GM12878 (cell line): Measurements from ENCODE around the gene NUP54. TPM values are rescaled to one million over a fixed set of nuclear protein-coding genes. Genes with fewer than 3 reads are reported as not detected.

ENCODE experiments used
- ATAC-seq: fragments of 200-7000 bp; cut with Tn5 transposase; 3 replicates; pipeline ENCODE4 v1.9.1; 2020; ENCODE audit warnings: mild to moderate bottlenecking, moderate library complexity
- BruUV-seq: library from RNA; stranded (reverse); fragments of 400-500 nt; replicated peaks from 2 replicates; lab custom pipeline; 2021; lab: Mats Ljungman, UMichigan
- CTCF ChIA-PET: fragments of 300-600 bp; sonication (Branson Sonifier 250); formaldehyde crosslinking; extraction: SDS; loops from one replicate; lab custom pipeline; 2021; ENCODE audit warnings: inconsistent platforms; lab: Yijun Ruan, JAX
- POLR2A ChIA-PET: fragments of 350-600 bp; formaldehyde crosslinking; extraction: SDS; loops from one replicate; lab custom pipeline; 2021; ENCODE audit warnings: inconsistent platforms; lab: Charles Lee
- RAD21 ChIA-PET: fragments of 300-600 bp; sonication (Branson Sonifier 250); formaldehyde crosslinking; loops from one replicate; lab custom pipeline; 2023; ENCODE audit warnings: antibody characterized with exemption; ENCODE audit not compliant: unreplicated experiment; lab: Charles Lee
- SMC1A ChIA-PET: fragments of 300-600 bp; sonication (Branson Sonifier 250); formaldehyde crosslinking; loops from one replicate; lab custom pipeline; 2023; ENCODE audit not compliant: unreplicated experiment, uncharacterized antibody; lab: Charles Lee
- DNase-seq: peaks from one replicate; pipeline ENCODE4 v3.0.0-alpha.2; 2011; ENCODE audit warnings: low read depth, low spot score
- FAIRE-seq: peaks from 3 replicates; lab custom pipeline; 2011; peaks lifted over from hg19 to GRCh38; lab: Jason Lieb, UNC
- H2AFZ ChIP-seq: 2 replicates; pipeline ENCODE4 v1.6.0; 2011; ENCODE audit warnings: low read depth, low read length, control low read depth; ENCODE audit not compliant: control insufficient read depth
- H3K27ac ChIP-seq: 2 replicates; pipeline ENCODE4 v1.5.1; 2011; ENCODE audit warnings: control low read depth; ENCODE audit not compliant: control insufficient read depth, insufficient read depth
- H3K27me3 ChIP-seq, 2 experiments: replicated peaks in 1 of 2; 2 replicates each; pipeline versions ENCODE4 v1.6.0 to v1.6.1; 2011; ENCODE audit warnings: low read length in 1 of 2; ENCODE audit not compliant: control insufficient read depth in 2 of 2, insufficient read depth in 2 of 2
- H3K36me3 ChIP-seq, 2 experiments: 2 replicates each; pipeline ENCODE4 v1.5.1; 2011; ENCODE audit warnings: low read length in 1 of 2; ENCODE audit not compliant: control insufficient read depth in 2 of 2, insufficient read depth in 2 of 2
- H3K4me1 ChIP-seq: 2 replicates; pipeline ENCODE4 v1.6.1; 2011; ENCODE audit warnings: mild to moderate bottlenecking, low read length, moderate library complexity, mixed read lengths; ENCODE audit not compliant: control insufficient read depth, insufficient read depth
- H3K4me2 ChIP-seq: 2 replicates; pipeline ENCODE4 v1.6.0; 2011; ENCODE audit warnings: control low read depth; ENCODE audit not compliant: control insufficient read depth, insufficient read depth
- H3K4me3 ChIP-seq: fragments of 200-600 bp; sonication (generic); 2 replicates; pipeline ENCODE4 v1.5.1; 2016
- H3K79me2 ChIP-seq: 2 replicates; pipeline ENCODE4 v1.6.0; 2011; ENCODE audit warnings: low read length; ENCODE audit not compliant: control insufficient read depth, insufficient read depth
- H3K9ac ChIP-seq: 2 replicates; pipeline ENCODE4 v1.8.0; 2011; ENCODE audit warnings: low read length, control low read depth, mixed read lengths; ENCODE audit not compliant: control insufficient read depth, insufficient read depth
- H3K9me3 ChIP-seq: replicated peaks from 3 replicates; pipeline ENCODE4 v1.5.1; 2011; ENCODE audit warnings: mild to moderate bottlenecking, low read length; ENCODE audit not compliant: control insufficient read depth, insufficient read depth
- H4K20me1 ChIP-seq: 2 replicates; pipeline ENCODE4 v1.6.0; 2011; ENCODE audit not compliant: control insufficient read depth, insufficient read depth
- ATF7 ChIP-seq: fragments of 450-650 bp; IDR thresholded peaks from 2 replicates; pipeline ENCODE4 v1.6.1; 2016; ENCODE audit warnings: low read depth, mild to moderate bottlenecking
- CBX3 ChIP-seq: fragments of 200-600 bp; sonication (generic); IDR thresholded peaks from 2 replicates; pipeline ENCODE4 v1.6.1; 2016; ENCODE audit warnings: low read depth, borderline replicate concordance
- CREM ChIP-seq: IDR thresholded peaks from 2 replicates; pipeline ENCODE4 v1.6.1; 2014; ENCODE audit warnings: antibody characterized with exemption, low read depth
- EP300 ChIP-seq, 2 experiments: fragments of 150-350 bp in 1 of 2; IDR thresholded peaks; 2 replicates each; pipeline ENCODE4 v1.6.1; 2011 to 2012; ENCODE audit warnings: low read depth in 2 of 2, low read length in 2 of 2, borderline replicate concordance in 1 of 2, improper control_type of control experiment in 1 of 2, inconsistent platforms in 1 of 2; ENCODE audit not compliant: control insufficient read depth in 1 of 2
- FOXM1 ChIP-seq: IDR thresholded peaks from 2 replicates; pipeline ENCODE4 v1.6.1; 2012; ENCODE audit warnings: low read depth, mild to moderate bottlenecking, inconsistent platforms, low read length, moderate library complexity
- GABPA ChIP-seq: IDR thresholded peaks from 2 replicates; pipeline ENCODE4 v1.6.1; 2014; ENCODE audit warnings: antibody characterized with exemption, low read depth, mild to moderate bottlenecking, inconsistent platforms
- IKZF2 ChIP-seq, 2 experiments: fragments of 450-650 bp; IDR thresholded peaks; 2 replicates each; pipeline ENCODE4 v1.6.1; 2017; ENCODE audit warnings: mild to moderate bottlenecking in 2 of 2, moderate library complexity in 2 of 2
- KAT2A ChIP-seq: conservative IDR thresholded peaks from 2 replicates; pipeline ENCODE4 v1.6.1; 2011; ENCODE audit warnings: low read depth, low read length; ENCODE audit not compliant: control insufficient read depth
- KDM1A ChIP-seq: fragments of 200-600 bp; sonication (generic); IDR thresholded peaks from 2 replicates; pipeline ENCODE4 v1.6.1; 2016; ENCODE audit warnings: borderline replicate concordance
- KLF5 ChIP-seq: fragments of 450-650 bp; IDR thresholded peaks from 2 replicates; pipeline ENCODE4 v1.6.1; 2014; ENCODE audit warnings: mild to moderate bottlenecking; ENCODE audit not compliant: partially characterized antibody
- MAX ChIP-seq: IDR thresholded peaks from 2 replicates; pipeline ENCODE4 v1.6.1; 2012; ENCODE audit warnings: low read depth, low read length, improper control_type of control experiment
- MXI1 ChIP-seq: fragments of 150-350 bp; IDR thresholded peaks from 2 replicates; pipeline ENCODE4 v1.6.1; 2011; ENCODE audit warnings: low read depth, mild to moderate bottlenecking, inconsistent platforms, low read length, improper control_type of control experiment
- NBN ChIP-seq: fragments of 450-650 bp; IDR thresholded peaks from 2 replicates; pipeline ENCODE4 v1.6.1; 2016
- NFIC ChIP-seq: IDR thresholded peaks from 2 replicates; pipeline ENCODE4 v1.6.1; 2012; ENCODE audit warnings: low read depth, mild to moderate bottlenecking, inconsistent platforms, low read length, moderate library complexity
- PML ChIP-seq: IDR thresholded peaks from 2 replicates; pipeline ENCODE4 v1.6.1; 2012; ENCODE audit warnings: low read length, inconsistent platforms
- SPI1 ChIP-seq: IDR thresholded peaks from 2 replicates; pipeline ENCODE4 v1.6.1; 2011; ENCODE audit warnings: low read depth, mild to moderate bottlenecking, low read length, moderate library complexity, borderline replicate concordance; ENCODE audit not compliant: insufficient read depth
- SUPT20H ChIP-seq: IDR thresholded peaks from 2 replicates; pipeline ENCODE4 v1.6.1; 2011; ENCODE audit warnings: low read depth, mild to moderate bottlenecking, low read length, moderate library complexity, borderline replicate concordance; ENCODE audit not compliant: control insufficient read depth
- TBL1XR1 ChIP-seq: IDR thresholded peaks from 2 replicates; pipeline ENCODE4 v1.6.1; 2012; ENCODE audit warnings: low read depth, low read length, improper control_type of control experiment
- ZNF274 ChIP-seq: IDR thresholded peaks from one replicate; pipeline ENCODE4 v1.8.0; 2011; ENCODE audit not compliant: insufficient read length, insufficient read depth
- WGBS: methylation state at CpG from one replicate; pipeline ENCODE4 v1.1.6; 2016; ENCODE audit warnings: low lambda C conversion rate; ENCODE audit not compliant: insufficient replicate concordance, insufficient coverage; ENCODE audit errors: missing lambda C conversion rate; 5-methylcytosine and 5-hydroxymethylcytosine counted together
- in situ Hi-C: fragments of 300-500 bp; cut with MboI; formaldehyde crosslinking; loops from 9 replicates; pipeline ENCODE4 v1.14.3; 2018; ENCODE audit warnings: mixed read lengths
- intact Hi-C: fragments of 100-400 bp; cut with micrococcal nuclease; formaldehyde crosslinking; loops from one replicate; pipeline ENCODE4 v1.14.2; 2022; ENCODE audit not compliant: unreplicated experiment
- polyA plus RNA-seq, 11 experiments: library from polyadenylated mRNA; depleted of rRNA in 4 of 11; unstranded in 6 of 11; stranded (reverse) in 5 of 11; fragments of >200 nt; fragmentation: Nextera tagmentation in 4 of 11; fragmentation: Illumina TruSeq in 1 of 11; extraction: Ambion mirVana in 4 of 11; extraction: Trizol in 1 of 11; gene quantifications; 1 replicate in 1 of 11; 2 replicates in 10 of 11; pipeline versions ENCODE4 v1.2.1 to v1.2.3, GENCODE V29; 2011 to 2016; ENCODE audit warnings: inconsistent platforms in 2 of 11, missing spikeins in 2 of 11, low read depth in 1 of 11
- total RNA-seq, 4 experiments: library from RNA; depleted of rRNA in 3 of 4; stranded (reverse); fragments of >200 nt in 3 of 4; fragmentation: Illumina TruSeq in 1 of 4; extraction: Trizol in 1 of 4; gene quantifications; 2 replicates each; pipeline versions ENCODE4 v1.2.1 to v1.2.3, GENCODE V29; 2013 to 2021

Gene NUP54
- total and polyA plus RNA-seq, 10 of the 15 experiments (the other 5 are each of a cell fraction or from before 2014, with no cell fraction given): 17.5 to 69.0 (median 42.3) TPM

GRCh38 chr4:76177709-76178108 is 29.5 kb upstream of the NUP54 start:
- ChIA-PET CTCF (interaction anchor here (0.7 to 7.8 kb wide), 5 partner anchors 13 to 324 kb away, joined by 3 to 214 read pairs (median 38); no protein-coding TSS in a partner anchor), POLR2A (interaction anchor here (0.7 kb wide), 1 partner anchor 113 kb away, joined by 3 read pairs; no protein-coding TSS in a partner anchor), SMC1A (interaction anchor here (1.2 to 6.7 kb wide), 3 partner anchors 33 to 241 kb away, joined by 3 to 126 read pairs (median 25); no protein-coding TSS in a partner anchor), RAD21 (interaction anchor here (0.6 to 5.5 kb wide), 3 partner anchors 199 to 326 kb away, joined by 3 to 110 read pairs (median 24); no protein-coding TSS in a partner anchor)
- BruUV-seq: no TSS peak
- no peak overlapping the region for H2AFZ ChIP-seq
- no peak overlapping the region for H3K27ac ChIP-seq
- no peaks in the 10 kb centered on the region for H3K27me3 ChIP-seq
- H3K4me2 ChIP-seq: no peak overlapping the region
- ATAC-seq (no peak), DNase-seq (no peak), FAIRE-seq (no peak)
- H3K4me1 ChIP-seq: no peaks in the 10 kb centered on the region
- H3K4me3 ChIP-seq: no peak overlapping the region
- intact Hi-C loops: loop anchor here (5.0 kb wide), 1 partner anchor 255 kb away; no protein-coding TSS in a partner anchor
- in situ Hi-C loops: loop anchor here (5.0 kb wide), 1 partner anchor 330 kb away; no protein-coding TSS in a partner anchor
- H4K20me1 ChIP-seq: no peaks in the 10 kb centered on the region
- H3K79me2 ChIP-seq: no peaks in the 10 kb centered on the region
- no peak overlapping the region for H3K9ac ChIP-seq
- H3K36me3 ChIP-seq: peaks cover 0 to 6% of the 10 kb centered on the region in 2 experiments; a peak in 2 of 4 replicates
- no peak for TF ChIP-seq ZNF274
- TF ChIP-seq SPI1: no peak
- TF ChIP-seq KDM1A: no peak
- no peak for TF ChIP-seq MAX
- no peak for TF ChIP-seq IKZF2 (IDR thresholded peaks at IDR 0.05)
- TF ChIP-seq KLF5: no peak
- no peaks in the 10 kb centered on the region for H3K9me3 ChIP-seq

GRCh38 chr4:76175336-76175735 is 27.1 kb upstream of the NUP54 start:
- ChIA-PET RAD21 (no interaction called here), SMC1A (interaction anchor here (1.0 to 1.1 kb wide), 2 partner anchors 201 to 330 kb away, joined by 4 to 5 read pairs; no protein-coding TSS in a partner anchor), CTCF (interaction anchor here (7.8 kb wide), 1 partner anchor 201 kb away, joined by 214 read pairs; no protein-coding TSS in a partner anchor), POLR2A (no interaction called here)
- Histone ChIP-seq H3K4me2 (no peak overlapping the region), H3K4me3 (no peak overlapping the region), H3K4me1 (no peaks in the 10 kb centered on the region), H3K9ac (no peak overlapping the region), H3K79me2 (no peaks in the 10 kb centered on the region), H4K20me1 (no peaks in the 10 kb centered on the region), H3K9me3 (no peaks in the 10 kb centered on the region), H3K36me3 (peaks cover 0 to 6% of the 10 kb centered on the region in 2 experiments; a peak in 2 of 4 replicates), H3K27ac (no peak overlapping the region), H3K27me3 (no peaks in the 10 kb centered on the region), H2AFZ (no peak overlapping the region)
- no TSS peak for BruUV-seq
- intact Hi-C loops: loop anchor here (5.0 kb wide), 1 partner anchor 257 kb away; no protein-coding TSS in a partner anchor
- ATAC-seq (no peak), DNase-seq (no peak), FAIRE-seq (no peak)
- 70% methylated on average over 1 of the region's 1 CpG for WGBS
- in situ Hi-C loops: loop anchor here (5.0 kb wide), 1 partner anchor 332 kb away; no protein-coding TSS in a partner anchor
- TF ChIP-seq PML (no peak), MXI1 (no peak), CBX3 (no peak), GABPA (no peak), KAT2A (no peak), TBL1XR1 (no peak), CREM (no peak), NBN (no peak), EP300 (IDR thresholded peaks at IDR 0.05; ENCODE audit: borderline replicate concordance in 1 of 2, control insufficient read depth in 1 of 2, low read depth in 2 of 2, low read length in 2 of 2) (no peak), FOXM1 (no peak), ATF7 (no peak), SUPT20H (no peak), NFIC (no peak)
